Loucy (cell line): ENCODE data around the gene RPH3AL.
"Not testable (repeated sequence)": the region's sequence is repeated elsewhere in the genome, so short reads cannot be mapped to it uniquely, and the experiment has no call there.

Experiments
- H2AFZ ChIP-seq: fragments of 200-600 bp; sonication (generic); 2 replicates; pipeline ENCODE4 v1.6.0; 2016; ENCODE audit warnings: antibody characterized with exemption, mild to moderate bottlenecking, low read length, moderate library complexity
- H3F3A ChIP-seq: fragments of 200-600 bp; 2 replicates; pipeline ENCODE4 v1.6.0; 2016; ENCODE audit warnings: antibody characterized with exemption, low read depth, mild to moderate bottlenecking
- H3K27me3 ChIP-seq: fragments of 200-600 bp; sonication (generic); 2 replicates; pipeline ENCODE4 v1.6.1; 2014; ENCODE audit warnings: low read length, mild to moderate bottlenecking; ENCODE audit not compliant: insufficient read depth, poor library complexity, severe bottlenecking
- H3K36me3 ChIP-seq: fragments of 200-600 bp; sonication (generic); 2 replicates; pipeline ENCODE4 v1.6.1; 2016; ENCODE audit warnings: low read length; ENCODE audit not compliant: insufficient read depth
- H3K4me1 ChIP-seq: fragments of 200-600 bp; sonication (generic); 2 replicates; pipeline ENCODE4 v1.5.1; 2014; ENCODE audit warnings: low read length, mild to moderate bottlenecking; ENCODE audit not compliant: insufficient read depth, poor library complexity, severe bottlenecking
- H3K4me2 ChIP-seq: fragments of 200-600 bp; sonication (generic); 2 replicates; pipeline ENCODE4 v1.6.0; 2014; ENCODE audit warnings: antibody characterized with exemption, low read length, low read depth, mild to moderate bottlenecking; ENCODE audit not compliant: poor library complexity, severe bottlenecking
- H3K4me3 ChIP-seq: fragments of 200-600 bp; sonication (generic); 2 replicates; pipeline ENCODE4 v1.5.1; 2014; ENCODE audit warnings: low read length, mild to moderate bottlenecking, mixed read lengths; ENCODE audit not compliant: poor library complexity, severe bottlenecking
- H3K79me2 ChIP-seq: fragments of 200-600 bp; sonication (generic); 2 replicates; pipeline ENCODE4 v1.6.1; 2014; ENCODE audit warnings: low read length; ENCODE audit not compliant: insufficient read depth
- H3K9ac ChIP-seq: fragments of 200-600 bp; sonication (generic); 2 replicates; pipeline ENCODE4 v1.6.0; 2014; ENCODE audit warnings: mild to moderate bottlenecking, low read depth, low read length, moderate library complexity; ENCODE audit not compliant: poor library complexity, severe bottlenecking
- H3K9me2 ChIP-seq: fragments of 200-600 bp; sonication (generic); replicated peaks from 2 replicates; pipeline ENCODE4 v1.6.1; 2016; ENCODE audit warnings: low read depth, low read length, mixed read lengths
- H3K9me3 ChIP-seq: fragments of 200-600 bp; sonication (generic); 2 replicates; pipeline ENCODE4 v1.6.1; 2014; ENCODE audit warnings: mild to moderate bottlenecking, antibody characterized with exemption, low read length, low read depth; ENCODE audit not compliant: insufficient read depth
- H4K20me1 ChIP-seq: fragments of 200-600 bp; sonication (generic); 2 replicates; pipeline ENCODE4 v1.6.0; 2014; ENCODE audit warnings: antibody characterized with exemption, low read length, mild to moderate bottlenecking; ENCODE audit not compliant: insufficient read depth, poor library complexity, severe bottlenecking
- EZH2phosphoT487 ChIP-seq: fragments of 200-600 bp; IDR thresholded peaks from 2 replicates; pipeline ENCODE4 v1.6.1; 2018; ENCODE audit warnings: antibody characterized with exemption, mild to moderate bottlenecking, moderate library complexity, borderline replicate concordance
- TF ChIP-seq, protein P1 (sequence below): fragments of 200-600 bp; sonication (generic); conservative IDR thresholded peaks from 2 replicates; pipeline ENCODE4 v1.5.1; 2014; ENCODE audit warnings: mild to moderate bottlenecking, antibody characterized with exemption, low read length

Gene RPH3AL

DNA sequence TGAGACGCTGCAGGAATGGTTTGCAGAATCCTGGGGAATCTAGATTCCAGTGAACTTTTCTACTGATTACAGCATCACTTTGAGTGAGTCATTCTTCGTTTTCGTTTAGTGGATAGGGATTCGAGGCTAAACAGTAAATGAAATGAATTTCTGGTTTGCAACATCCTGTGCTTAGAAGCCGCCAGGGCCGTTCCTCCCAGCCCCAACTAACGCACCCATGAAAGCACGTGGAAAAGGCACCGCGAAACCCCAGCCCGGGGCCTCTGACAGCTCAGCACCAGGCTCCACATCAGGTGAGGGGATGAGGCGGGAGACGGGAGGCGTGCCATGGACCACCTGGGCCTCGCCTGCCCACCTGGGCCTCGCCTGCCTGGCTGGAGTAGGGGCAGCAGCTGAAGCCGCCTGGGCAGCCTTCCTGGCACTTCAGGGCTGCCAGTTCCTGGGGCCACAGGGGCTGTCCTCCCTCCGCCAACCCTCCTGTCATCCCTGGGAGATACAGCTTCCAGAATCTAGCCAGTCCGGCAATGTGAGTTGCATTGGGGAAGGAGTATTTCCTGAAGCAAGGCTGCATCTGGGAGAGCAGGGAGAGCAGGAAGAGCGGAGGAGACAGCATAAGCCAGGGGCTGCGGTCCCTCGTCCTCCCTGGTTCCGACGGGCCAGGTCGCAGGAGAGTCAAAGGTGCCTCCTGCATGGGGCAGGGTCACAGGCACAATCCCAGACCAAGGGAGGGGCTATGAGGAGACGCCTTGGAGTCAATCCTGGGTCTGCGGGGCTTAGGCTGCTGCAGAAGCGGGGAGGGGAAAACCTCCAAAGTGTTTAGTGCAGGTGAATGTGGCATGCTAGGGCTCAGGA lies 78.4 kb downstream of the RPH3AL start:
- no peak for TF ChIP-seq EZH2phosphoT487
- TF ChIP-seq, protein P1, sequence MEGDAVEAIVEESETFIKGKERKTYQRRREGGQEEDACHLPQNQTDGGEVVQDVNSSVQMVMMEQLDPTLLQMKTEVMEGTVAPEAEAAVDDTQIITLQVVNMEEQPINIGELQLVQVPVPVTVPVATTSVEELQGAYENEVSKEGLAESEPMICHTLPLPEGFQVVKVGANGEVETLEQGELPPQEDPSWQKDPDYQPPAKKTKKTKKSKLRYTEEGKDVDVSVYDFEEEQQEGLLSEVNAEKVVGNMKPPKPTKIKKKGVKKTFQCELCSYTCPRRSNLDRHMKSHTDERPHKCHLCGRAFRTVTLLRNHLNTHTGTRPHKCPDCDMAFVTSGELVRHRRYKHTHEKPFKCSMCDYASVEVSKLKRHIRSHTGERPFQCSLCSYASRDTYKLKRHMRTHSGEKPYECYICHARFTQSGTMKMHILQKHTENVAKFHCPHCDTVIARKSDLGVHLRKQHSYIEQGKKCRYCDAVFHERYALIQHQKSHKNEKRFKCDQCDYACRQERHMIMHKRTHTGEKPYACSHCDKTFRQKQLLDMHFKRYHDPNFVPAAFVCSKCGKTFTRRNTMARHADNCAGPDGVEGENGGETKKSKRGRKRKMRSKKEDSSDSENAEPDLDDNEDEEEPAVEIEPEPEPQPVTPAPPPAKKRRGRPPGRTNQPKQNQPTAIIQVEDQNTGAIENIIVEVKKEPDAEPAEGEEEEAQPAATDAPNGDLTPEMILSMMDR: no peak
- H3K4me2 ChIP-seq: no peak overlapping the region
- H3K9ac ChIP-seq: no peak overlapping the region
- no peaks in the 10 kb centered on the region for H3K79me2 ChIP-seq
- H3K4me1 ChIP-seq: no peaks in the 10 kb centered on the region
- H2AFZ ChIP-seq: no peak overlapping the region
- no peaks in the 10 kb centered on the region for H3K36me3 ChIP-seq
- H4K20me1 ChIP-seq: no peaks in the 10 kb centered on the region
- H3K9me2 ChIP-seq: no peaks in the 10 kb centered on the region
- no peaks in the 10 kb centered on the region for H3F3A ChIP-seq
- no peaks in the 10 kb centered on the region for H3K27me3 ChIP-seq
- no peaks in the 10 kb centered on the region for H3K9me3 ChIP-seq
- H3K4me3 ChIP-seq: no peak overlapping the region

DNA sequence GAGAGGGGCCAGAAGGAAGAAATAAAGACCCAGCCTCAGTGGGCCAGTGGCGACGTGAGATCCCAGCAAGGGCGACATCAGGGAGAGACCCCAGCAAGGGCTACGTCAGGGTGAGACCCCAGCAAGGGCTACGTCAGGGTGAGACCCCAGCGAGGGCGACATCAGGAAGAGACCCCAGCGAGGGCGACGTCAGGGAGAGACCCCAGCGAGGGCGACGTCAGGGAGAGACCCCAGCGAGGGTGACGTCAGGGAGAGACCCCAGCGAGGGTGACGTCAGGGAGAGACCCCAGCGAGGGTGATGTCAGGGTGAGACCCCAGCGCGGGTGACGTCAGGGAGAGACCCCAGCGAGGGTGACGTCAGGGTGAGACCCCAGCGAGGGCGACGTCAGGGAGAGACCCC lies 79.8 kb downstream of the RPH3AL start:
- H3K4me3 ChIP-seq, H3K27me3 ChIP-seq, H3F3A ChIP-seq, H3K79me2 ChIP-seq, H3K9me2 ChIP-seq, H3K4me2 ChIP-seq, H3K4me1 ChIP-seq, H4K20me1 ChIP-seq, H3K9me3 ChIP-seq, H3K36me3 ChIP-seq, H3K9ac ChIP-seq, H2AFZ ChIP-seq: not testable (repeated sequence)

DNA sequence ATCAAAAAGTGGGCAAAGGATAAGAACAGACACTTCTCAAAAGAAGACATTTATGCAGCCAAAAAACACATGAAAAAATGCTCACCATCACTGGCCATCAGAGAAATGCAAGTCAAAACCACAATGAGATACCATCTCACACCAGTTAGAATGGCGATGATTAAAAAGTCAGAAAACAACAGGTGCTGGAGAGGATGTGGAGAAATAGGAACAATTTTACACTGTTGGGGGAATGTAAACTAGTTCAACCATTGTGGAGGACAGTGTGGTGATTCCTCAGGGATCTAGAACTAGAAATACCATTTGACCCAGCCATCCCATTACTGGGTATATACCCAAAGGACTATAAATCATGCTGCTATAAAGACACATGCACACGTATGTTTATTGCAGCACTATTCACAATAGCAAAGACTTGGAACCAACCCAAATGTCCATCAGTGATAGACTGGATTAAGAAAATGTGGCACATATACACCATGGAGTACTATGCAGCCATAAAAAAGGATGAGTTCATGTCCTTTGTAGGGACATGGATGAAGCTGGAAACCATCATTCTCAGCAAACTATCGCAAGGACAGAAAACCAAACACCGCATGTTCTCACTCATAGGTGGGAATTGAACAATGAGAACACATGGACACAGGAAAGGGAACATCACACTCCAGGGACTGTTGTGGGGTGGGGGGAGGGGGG lies 80.5 kb downstream of the RPH3AL start:
- H2AFZ ChIP-seq, H3K4me3 ChIP-seq, H4K20me1 ChIP-seq, H3K27me3 ChIP-seq, H3K4me1 ChIP-seq, H3K9ac ChIP-seq, H3K9me2 ChIP-seq, H3K9me3 ChIP-seq, H3K36me3 ChIP-seq, H3F3A ChIP-seq, H3K79me2 ChIP-seq, H3K4me2 ChIP-seq: not testable (repeated sequence)

DNA sequence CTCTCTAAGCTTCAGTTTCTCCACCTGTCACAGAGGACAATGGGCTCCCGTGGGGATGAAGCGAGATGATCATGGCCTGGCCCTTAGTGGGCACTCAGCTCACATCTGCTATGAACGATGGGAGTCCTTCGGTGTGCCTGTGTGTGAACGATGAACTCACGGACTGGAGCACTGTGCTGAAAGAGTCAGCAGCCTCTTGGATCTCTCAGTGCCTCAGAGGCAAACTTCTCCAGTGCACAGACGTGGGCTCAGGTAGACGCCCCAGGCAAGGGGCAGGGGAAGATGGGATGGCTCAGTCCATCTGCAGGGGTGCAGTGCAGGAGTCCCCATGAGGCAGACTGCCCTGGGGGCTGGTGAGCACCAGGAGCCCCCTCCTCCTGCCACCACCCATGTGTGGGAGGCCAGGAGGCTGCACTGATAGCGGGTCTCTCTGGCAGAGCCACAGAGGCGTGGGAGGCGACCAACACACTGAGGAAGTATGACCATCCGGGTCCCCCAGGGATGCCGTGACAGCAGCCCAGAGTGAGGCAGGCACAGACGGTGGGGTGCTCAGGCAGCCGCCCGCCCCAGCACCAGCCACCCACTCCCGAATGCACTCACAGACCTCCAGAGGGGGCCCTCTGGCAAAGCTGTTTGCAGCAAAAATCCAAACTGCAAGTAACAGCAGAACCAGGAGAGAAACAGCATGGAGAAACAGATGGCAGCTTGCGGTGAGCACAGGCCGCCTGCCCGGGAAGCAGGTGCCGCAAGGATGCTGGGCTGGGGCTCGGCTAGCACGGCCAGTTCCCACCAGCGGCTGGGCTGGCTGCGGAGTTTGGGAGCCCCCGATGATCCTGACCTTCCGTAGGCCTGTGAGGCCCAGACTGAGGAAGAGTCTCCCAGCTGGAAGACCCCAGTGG lies 82.7 kb downstream of the RPH3AL start:
- no peak for TF ChIP-seq EZH2phosphoT487
- no peak overlapping the region for H3K9ac ChIP-seq
- H3K27me3 ChIP-seq: no peaks in the 10 kb centered on the region
- H3K4me3 ChIP-seq: no peak overlapping the region
- H2AFZ ChIP-seq: no peak overlapping the region
- H3K9me3 ChIP-seq: no peaks in the 10 kb centered on the region
- H3K4me2 ChIP-seq: no peak overlapping the region
- no peaks in the 10 kb centered on the region for H3F3A ChIP-seq
- no peaks in the 10 kb centered on the region for H3K4me1 ChIP-seq
- no peaks in the 10 kb centered on the region for H3K36me3 ChIP-seq
- no peaks in the 10 kb centered on the region for H3K79me2 ChIP-seq
- H3K9me2 ChIP-seq: no peaks in the 10 kb centered on the region
- no peaks in the 10 kb centered on the region for H4K20me1 ChIP-seq
